Natural killer cell treated with Interleukin-12 subunit alpha and Interleukin-12 subunit beta and Interleukin-15 and Interleukin-18, amount 100 ng/mL, for 72 hours (primary cell): ENCODE measurements around the gene C18orf54. TPM values are rescaled to one million over a fixed set of nuclear protein-coding genes. Genes with fewer than 3 reads are reported as not detected.
"Not testable (repeated sequence)": the region's sequence is repeated elsewhere in the genome, so short reads cannot be mapped to it uniquely, and the experiment has no call there.

Experiments
- ATAC-seq, 2 donors: fragments of 150-1000 bp; cut with Tn5 transposase in 1 of 2; sonication (Bioruptor Pico), chemical (Tn5 transposase) in 1 of 2; 2 replicates each; pipeline ENCODE4 v1.10.0; 2021
- DNase-seq: peaks from one replicate; pipeline ENCODE4 v3.0.0; 2022; ENCODE audit warnings: low spot score
- H3K27ac Mint-ChIP-seq, 2 donors: 1 replicate in 1 of 2; 2 replicates in 1 of 2; pipeline ENCODE4 v1.8.0; 2022; ENCODE audit warnings: mixed read lengths in 2 of 2, mild to moderate bottlenecking in 1 of 2, moderate library complexity in 1 of 2
- H3K27me3 Mint-ChIP-seq, 2 donors: 1 replicate in 1 of 2; 2 replicates in 1 of 2; pipeline ENCODE4 v1.8.0; 2022; ENCODE audit warnings: mixed read lengths in 2 of 2
- H3K36me3 Mint-ChIP-seq: one replicate; pipeline ENCODE4 v1.8.0; 2022; ENCODE audit warnings: mixed read lengths
- H3K4me1 Mint-ChIP-seq, 2 donors: 1 replicate in 1 of 2; 2 replicates in 1 of 2; pipeline ENCODE4 v1.8.0; 2022; ENCODE audit warnings: low read depth in 2 of 2, mixed read lengths in 2 of 2, mild to moderate bottlenecking in 1 of 2
- H3K4me3 Mint-ChIP-seq: one replicate; pipeline ENCODE4 v1.8.0; 2022; ENCODE audit warnings: mixed read lengths
- H3K9me3 Mint-ChIP-seq: 2 replicates; pipeline ENCODE4 v1.8.0; 2022; ENCODE audit warnings: mixed read lengths
- total RNA-seq, 2 donors: library from RNA; stranded (reverse); gene quantifications; one replicate each; pipeline ENCODE4 v1.2.3, GENCODE V29; 2022

The C18orf54 gene
- total RNA-seq, 2 donors from 2014 or later, result 5.9 to 12.4 TPM

DNA sequence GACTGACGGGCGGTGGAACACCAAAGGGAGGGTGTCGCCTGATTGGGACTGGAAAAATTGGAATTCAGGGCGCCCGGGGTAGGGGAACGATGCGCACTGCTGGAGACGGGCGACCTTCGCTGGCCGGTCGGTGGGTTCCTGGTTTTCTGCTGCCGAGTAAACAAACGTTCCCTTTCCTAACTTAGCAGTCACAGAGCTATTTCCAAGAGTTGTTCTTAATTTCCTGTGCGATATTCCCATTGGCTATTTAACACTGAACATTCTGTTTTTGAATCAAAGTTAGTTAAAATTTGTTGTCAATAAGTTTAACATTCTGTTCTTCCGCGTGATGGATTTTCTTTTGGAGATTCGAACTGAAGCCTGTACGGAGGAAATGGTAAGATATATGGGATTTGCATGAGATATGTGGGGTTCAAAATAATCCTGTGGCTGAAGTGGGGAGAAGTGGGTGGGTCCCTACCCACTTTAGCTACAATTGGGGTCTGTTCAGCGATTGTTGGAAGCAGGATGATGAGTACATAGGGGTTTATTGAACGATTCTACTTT, 862 bp downstream of the C18orf54 start:
- DNase-seq (no peak), ATAC-seq (peak; percentile 1)
- H3K4me1 Mint-ChIP-seq, result peaks cover 19% of the 10 kb centered on the region in 2 donors
- peaks cover 10% of the 10 kb centered on the region for H3K36me3 Mint-ChIP-seq
- peak overlapping the region; percentile 97 for H3K4me3 Mint-ChIP-seq
- H3K27me3 Mint-ChIP-seq, result peaks cover 0 to 7% of the 10 kb centered on the region in 2 donors
- H3K9me3 Mint-ChIP-seq, result no peaks in the 10 kb centered on the region
- H3K27ac Mint-ChIP-seq, result peak overlapping the region; percentile 94 to 96

DNA sequence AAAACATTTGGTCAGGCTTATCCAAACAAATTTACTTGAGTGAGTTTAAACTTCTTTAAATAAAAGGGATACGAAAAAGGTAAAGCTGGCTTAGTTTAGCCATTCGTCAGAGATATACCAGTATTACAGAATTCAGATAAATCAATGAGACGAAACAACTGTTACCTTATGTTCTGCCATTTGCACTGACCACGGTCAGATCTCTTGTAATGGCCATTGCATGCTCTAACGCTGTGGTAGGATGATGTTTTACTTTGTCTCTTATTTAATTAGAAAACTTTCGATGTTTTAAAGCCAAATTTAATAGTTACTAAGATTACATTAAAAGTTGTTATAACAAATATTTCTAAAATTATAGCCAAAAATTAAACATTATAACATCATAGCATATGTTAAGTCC, 1.5 kb downstream of the C18orf54 start:
- peaks cover 10% of the 10 kb centered on the region for H3K36me3 Mint-ChIP-seq
- H3K4me3 Mint-ChIP-seq, result peak overlapping the region; percentile 97
- ATAC-seq (no peak), DNase-seq (no peak)
- peak overlapping the region; percentile 94 to 96 for H3K27ac Mint-ChIP-seq
- H3K27me3 Mint-ChIP-seq, result peaks cover 0 to 7% of the 10 kb centered on the region in 2 donors
- H3K4me1 Mint-ChIP-seq, result peaks cover 19% of the 10 kb centered on the region in 2 donors
- H3K9me3 Mint-ChIP-seq, result no peaks in the 10 kb centered on the region

DNA sequence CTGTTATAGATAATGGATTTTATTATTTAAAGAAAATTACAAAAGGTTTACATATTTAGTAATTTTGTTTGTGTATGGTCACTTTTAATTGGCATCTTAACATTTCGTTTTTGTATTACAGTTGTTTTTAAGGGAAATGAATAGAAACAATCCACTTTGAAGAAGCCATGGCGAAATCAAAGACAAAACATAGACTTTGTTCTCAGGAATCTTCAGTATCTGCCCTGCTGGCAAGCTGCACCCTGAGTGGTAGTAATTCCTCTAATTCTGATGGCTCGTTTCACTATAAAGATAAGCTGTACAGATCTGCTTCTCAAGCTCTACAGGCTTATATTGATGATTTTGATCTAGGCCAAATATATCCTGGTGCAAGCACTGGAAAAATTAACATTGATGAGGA, 2.7 kb downstream of the C18orf54 start:
- peaks cover 19% of the 10 kb centered on the region in 2 donors for H3K4me1 Mint-ChIP-seq
- H3K27me3 Mint-ChIP-seq, result no peaks in the 10 kb centered on the region
- DNase-seq, result no peak
- H3K9me3 Mint-ChIP-seq, result no peaks in the 10 kb centered on the region
- no peak overlapping the region for H3K27ac Mint-ChIP-seq
- peaks cover 10% of the 10 kb centered on the region for H3K36me3 Mint-ChIP-seq
- no peak overlapping the region for H3K4me3 Mint-ChIP-seq
- ATAC-seq, result no peak

DNA sequence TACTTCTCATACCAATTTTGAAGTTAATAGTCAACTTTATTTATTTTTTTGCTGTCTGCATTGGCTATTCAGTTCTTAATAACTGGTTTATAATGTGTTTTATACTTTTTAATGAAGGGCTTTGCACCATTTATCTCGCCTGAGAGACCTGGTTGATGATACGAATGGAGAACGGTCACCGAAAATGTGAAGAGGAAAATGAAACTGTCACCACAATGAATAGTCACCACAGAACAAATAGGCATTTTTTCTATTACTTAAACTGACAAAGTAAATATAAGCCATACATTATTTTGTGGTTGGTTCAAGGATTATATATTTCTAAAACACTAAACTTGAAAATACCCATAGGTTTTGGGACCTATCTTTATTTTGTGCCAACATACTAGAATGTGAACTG, 20.4 kb downstream of the C18orf54 start:
- ATAC-seq (no peak), DNase-seq (no peak)
- H3K9me3 Mint-ChIP-seq, result no peaks in the 10 kb centered on the region
- H3K36me3 Mint-ChIP-seq, result no peaks in the 10 kb centered on the region
- H3K27ac Mint-ChIP-seq, result no peak overlapping the region
- H3K4me3 Mint-ChIP-seq, result peak overlapping the region; percentile 42
- H3K27me3 Mint-ChIP-seq, result no peaks in the 10 kb centered on the region
- H3K4me1 Mint-ChIP-seq, result peaks cover 0 to 6% of the 10 kb centered on the region in 2 donors

DNA sequence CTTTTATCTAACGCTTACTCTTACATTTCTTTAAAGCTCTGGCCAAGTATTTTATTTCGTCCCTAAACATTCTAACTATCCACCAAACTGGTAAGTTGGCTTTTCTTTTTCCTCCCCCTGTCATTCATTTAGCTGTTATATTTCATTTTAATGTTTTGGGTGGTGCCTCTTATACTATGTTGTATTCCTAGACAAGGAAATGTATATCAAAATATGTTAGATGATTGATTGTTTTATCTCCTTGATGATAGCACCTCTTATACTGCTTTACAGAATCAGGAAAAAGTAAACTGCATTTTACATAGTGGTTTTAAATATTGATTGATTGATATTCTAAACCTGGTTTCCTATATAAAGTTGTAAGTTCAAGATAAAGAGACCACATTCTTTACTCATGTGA, 23.9 kb downstream of the C18orf54 start:
- H3K4me1 Mint-ChIP-seq, result peaks cover 0 to 6% of the 10 kb centered on the region in 2 donors
- peaks cover 0 to 2% of the 10 kb centered on the region in 2 donors for H3K27me3 Mint-ChIP-seq
- ATAC-seq (no peak), DNase-seq (no peak)
- no peaks in the 10 kb centered on the region for H3K36me3 Mint-ChIP-seq
- no peak overlapping the region for H3K4me3 Mint-ChIP-seq
- no peaks in the 10 kb centered on the region for H3K9me3 Mint-ChIP-seq
- H3K27ac Mint-ChIP-seq, result no peak overlapping the region

DNA sequence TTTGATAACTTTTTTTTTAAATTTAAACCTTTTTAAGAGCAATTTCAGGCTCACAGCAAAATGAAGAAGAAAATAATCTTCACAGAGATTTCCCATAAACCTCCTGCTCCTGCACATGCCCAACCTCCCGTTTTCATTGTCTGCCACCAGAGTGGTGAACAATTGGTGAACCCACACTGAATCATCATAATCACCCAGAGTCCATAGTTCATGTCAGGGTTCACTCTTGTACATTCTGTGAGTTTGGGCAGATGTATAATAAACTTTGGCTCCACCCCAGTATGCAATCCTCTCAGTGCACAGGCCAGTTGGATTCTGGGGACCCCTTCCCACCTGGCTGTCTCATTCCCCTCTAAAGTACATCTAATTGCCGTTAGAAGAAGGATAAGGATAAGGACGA, 24.4 kb downstream of the C18orf54 start:
- Mint-ChIP-seq H3K9me3 (no peaks in the 10 kb centered on the region), H3K4me1 (peaks cover 0 to 6% of the 10 kb centered on the region in 2 donors), H3K27ac (no peak overlapping the region), H3K36me3 (no peaks in the 10 kb centered on the region), H3K27me3 (peaks cover 0 to 2% of the 10 kb centered on the region in 2 donors), H3K4me3 (no peak overlapping the region)
- ATAC-seq, result no peak
- DNase-seq, result no peak

DNA sequence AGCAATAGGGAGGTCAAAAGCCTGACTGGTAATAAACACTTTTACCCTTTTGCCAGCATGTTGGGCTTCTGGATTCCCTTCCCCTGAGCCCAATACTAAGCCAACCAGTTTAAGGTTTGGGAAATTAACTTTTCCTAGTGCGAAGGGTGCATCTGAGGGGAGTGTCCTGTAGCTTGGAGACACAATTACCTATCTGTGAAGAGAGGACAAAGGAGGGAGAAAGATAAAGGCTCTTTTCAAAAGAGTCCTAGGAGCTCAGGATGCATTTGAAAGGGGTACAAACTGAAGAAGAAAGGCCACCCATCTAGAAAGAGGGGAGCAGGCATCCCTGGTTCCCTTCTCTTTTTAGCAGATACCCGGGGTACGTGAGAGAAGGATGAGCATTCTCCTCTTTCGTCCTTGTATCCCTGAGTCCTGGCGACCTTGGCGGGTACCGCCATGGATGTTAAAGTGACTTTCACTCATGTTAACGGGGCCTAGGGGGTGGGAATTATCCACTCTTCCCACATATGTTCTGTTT, 25.1 kb downstream of the C18orf54 start:
- peaks cover 0 to 6% of the 10 kb centered on the region in 2 donors for H3K4me1 Mint-ChIP-seq
- H3K36me3 Mint-ChIP-seq, result no peaks in the 10 kb centered on the region
- ATAC-seq (no peak), DNase-seq (no peak)
- H3K27me3 Mint-ChIP-seq, result peaks cover 0 to 2% of the 10 kb centered on the region in 2 donors
- no peak overlapping the region for H3K4me3 Mint-ChIP-seq
- H3K27ac Mint-ChIP-seq, result no peak overlapping the region
- H3K9me3 Mint-ChIP-seq, result no peaks in the 10 kb centered on the region

DNA sequence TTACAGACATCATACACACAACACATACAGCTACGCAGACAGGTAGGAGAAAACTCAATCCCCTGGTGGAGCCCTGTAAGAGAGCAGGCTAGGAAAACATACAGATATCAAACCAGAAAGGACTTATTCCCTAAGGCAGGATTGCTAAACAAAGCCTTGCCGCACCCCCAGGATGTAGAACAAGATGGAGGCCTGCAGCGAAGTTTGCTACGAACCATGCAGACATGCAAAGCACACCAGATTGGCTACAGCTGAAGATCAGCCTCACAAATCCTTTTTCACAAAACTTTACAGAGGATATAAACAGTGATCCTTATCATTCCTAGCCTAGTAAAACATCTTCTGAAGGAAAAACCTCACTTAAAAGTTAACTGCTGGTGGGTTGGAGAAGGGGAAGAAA, 28.3 kb downstream of the C18orf54 start:
- ATAC-seq (no peak), DNase-seq (no peak)
- H3K4me3 Mint-ChIP-seq, result no peak overlapping the region

DNA sequence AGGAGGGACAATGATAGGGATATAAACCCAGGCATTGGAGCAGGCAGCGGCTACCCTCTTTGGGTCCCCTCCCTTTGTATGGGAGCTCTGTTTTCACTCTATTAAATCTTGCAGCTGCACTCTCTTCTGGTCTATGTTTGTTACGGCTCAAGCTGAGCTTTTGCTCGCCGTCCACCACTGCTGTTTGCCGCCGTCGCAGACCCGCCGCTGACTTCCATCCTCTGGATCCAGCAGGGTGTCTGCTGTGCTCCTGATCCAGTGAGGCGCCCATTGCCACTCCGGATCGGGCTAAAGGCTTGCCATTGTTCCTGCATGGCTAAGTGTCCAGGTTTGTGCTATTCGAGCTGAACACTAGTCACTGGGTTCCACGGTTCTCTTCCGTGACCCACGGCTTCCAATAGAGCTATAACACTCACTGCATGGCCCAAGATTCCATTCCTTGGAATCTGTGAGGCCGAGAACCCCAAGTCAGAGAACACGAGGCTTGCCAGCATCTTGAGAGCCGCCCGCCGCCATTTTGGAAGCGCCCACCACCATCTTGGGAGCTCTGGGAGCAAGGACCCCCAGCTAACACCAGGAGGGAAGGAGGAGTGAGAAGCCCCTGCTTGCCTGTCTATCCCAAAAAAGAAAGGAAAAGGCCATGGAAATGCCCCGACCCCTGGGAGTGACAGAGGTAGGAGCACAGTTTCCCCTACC, 29.2 kb downstream of the C18orf54 start:
- not testable (repeated sequence) for H3K9me3 Mint-ChIP-seq, ATAC-seq, H3K4me3 Mint-ChIP-seq, DNase-seq, H3K27me3 Mint-ChIP-seq, H3K27ac Mint-ChIP-seq, H3K36me3 Mint-ChIP-seq
- peaks cover 14 to 23% of the 10 kb centered on the region in 2 donors for H3K4me1 Mint-ChIP-seq

More for the DNA sequence above, 28.3 kb downstream of the C18orf54 start:
- Mint-ChIP-seq H3K36me3 (no peaks in the 10 kb centered on the region), H3K27me3 (peaks cover 0 to 2% of the 10 kb centered on the region in 2 donors), H3K27ac (peak overlapping the region in 1 of 2 donors; percentile 37), H3K9me3 (no peaks in the 10 kb centered on the region), H3K4me1 (peaks cover 12 to 23% of the 10 kb centered on the region in 2 donors)

DNA sequence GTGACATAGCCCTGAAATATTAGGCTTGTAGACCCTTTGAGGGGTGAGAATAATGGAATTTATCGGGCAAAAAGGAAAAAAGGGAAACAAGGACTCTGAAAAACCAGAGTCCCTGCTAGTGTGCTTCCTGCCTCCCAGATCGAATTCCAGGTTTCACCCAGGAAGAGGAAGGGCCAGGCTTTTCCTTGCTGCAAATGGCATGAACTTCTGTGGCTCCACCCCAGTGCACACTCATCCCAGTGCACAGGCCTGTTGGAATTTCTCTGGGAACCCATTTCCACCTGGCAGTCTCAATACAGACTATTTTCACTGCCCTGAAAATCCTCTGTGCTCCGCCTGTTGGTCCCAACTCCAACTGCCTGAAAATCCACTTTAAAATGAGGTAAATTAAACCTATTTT, 29.9 kb downstream of the C18orf54 start:
- peaks cover 0 to 2% of the 10 kb centered on the region in 2 donors for H3K27me3 Mint-ChIP-seq
- H3K9me3 Mint-ChIP-seq, result no peaks in the 10 kb centered on the region
- H3K36me3 Mint-ChIP-seq, result no peaks in the 10 kb centered on the region
- no peak for DNase-seq
- H3K4me1 Mint-ChIP-seq, result peaks cover 17 to 23% of the 10 kb centered on the region in 2 donors
- no peak for ATAC-seq
- H3K27ac Mint-ChIP-seq, result no peak overlapping the region
- H3K4me3 Mint-ChIP-seq, result no peak overlapping the region

DNA sequence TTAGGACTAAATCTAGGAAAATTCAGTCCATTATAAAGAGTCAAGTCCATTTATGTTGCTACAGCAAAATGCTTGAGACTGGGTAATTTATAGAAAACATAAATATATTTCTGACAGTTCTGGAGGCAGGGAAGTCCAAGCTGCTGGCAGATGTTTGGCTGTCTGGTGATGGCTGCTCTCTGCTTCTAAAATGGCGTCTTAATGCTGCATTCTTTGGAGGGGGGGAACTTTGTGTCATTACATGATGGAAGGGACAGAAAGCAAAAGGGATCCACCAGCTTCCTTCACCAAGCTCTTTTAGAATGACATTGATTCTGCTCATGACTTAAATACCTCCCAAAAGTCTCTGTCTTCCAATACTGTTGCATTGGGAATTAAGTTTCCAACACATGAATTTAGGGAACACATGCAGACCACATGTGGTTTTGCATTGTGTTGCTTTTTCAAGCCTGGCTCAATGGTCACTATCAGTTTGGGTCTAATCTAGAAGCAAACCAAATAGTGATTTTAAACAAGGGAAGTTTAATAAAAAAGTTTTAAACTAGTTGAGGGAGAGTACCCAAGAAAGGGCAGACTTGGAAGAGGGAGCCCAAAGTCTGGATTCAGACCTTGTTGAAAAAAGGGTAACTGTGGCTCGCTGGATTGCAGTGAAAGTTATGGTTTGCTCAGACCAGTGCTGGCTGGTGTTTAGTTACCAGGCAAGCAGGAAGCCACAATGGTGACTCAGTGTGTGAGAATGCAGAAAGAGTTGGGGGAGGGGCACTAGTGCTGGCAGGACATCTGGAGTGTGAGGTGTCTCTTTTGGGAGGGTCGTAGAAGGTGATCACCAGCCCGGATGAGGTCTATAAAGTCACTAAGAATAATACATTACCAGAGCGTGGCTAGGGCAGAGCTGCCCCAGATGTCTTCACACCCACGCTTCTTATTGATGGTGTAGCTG, 30.8 kb downstream of the C18orf54 start:
- Mint-ChIP-seq H3K36me3 (no peaks in the 10 kb centered on the region), H3K4me1 (peaks cover 17 to 23% of the 10 kb centered on the region in 2 donors), H3K27ac (peak overlapping the region; percentile 4 to 64), H3K4me3 (peak overlapping the region; percentile 65), H3K9me3 (no peaks in the 10 kb centered on the region), H3K27me3 (peaks cover 0 to 2% of the 10 kb centered on the region in 2 donors)
- peak; percentile 74 for DNase-seq
- ATAC-seq, result peak; percentile 95 to 98

DNA sequence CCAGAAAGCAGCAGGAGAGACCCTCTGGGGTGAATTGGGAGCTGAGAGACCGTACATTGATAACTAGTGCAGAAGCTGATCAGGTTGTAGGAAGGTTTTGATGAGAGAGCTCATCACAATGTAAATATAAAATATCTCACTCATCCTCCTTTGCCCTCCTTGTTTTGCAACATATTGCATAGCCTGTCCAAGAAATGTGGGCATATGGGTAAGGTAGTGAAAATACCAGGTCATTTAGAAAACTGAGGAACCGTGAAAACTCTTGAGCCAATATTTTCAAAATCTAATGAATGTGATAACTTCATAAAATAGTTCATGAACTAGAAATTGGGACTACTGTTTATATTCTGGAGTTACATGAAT, 31.4 kb downstream of the C18orf54 start:
- no peaks in the 10 kb centered on the region for H3K36me3 Mint-ChIP-seq
- peaks cover 17 to 23% of the 10 kb centered on the region in 2 donors for H3K4me1 Mint-ChIP-seq
- H3K9me3 Mint-ChIP-seq, result no peaks in the 10 kb centered on the region
- peak overlapping the region; percentile 4 to 64 for H3K27ac Mint-ChIP-seq
- H3K27me3 Mint-ChIP-seq, result peaks cover 0 to 2% of the 10 kb centered on the region in 2 donors
- H3K4me3 Mint-ChIP-seq, result peak overlapping the region; percentile 65
- ATAC-seq (peak in 1 of 2 donors; percentile 41), DNase-seq (no peak)

DNA sequence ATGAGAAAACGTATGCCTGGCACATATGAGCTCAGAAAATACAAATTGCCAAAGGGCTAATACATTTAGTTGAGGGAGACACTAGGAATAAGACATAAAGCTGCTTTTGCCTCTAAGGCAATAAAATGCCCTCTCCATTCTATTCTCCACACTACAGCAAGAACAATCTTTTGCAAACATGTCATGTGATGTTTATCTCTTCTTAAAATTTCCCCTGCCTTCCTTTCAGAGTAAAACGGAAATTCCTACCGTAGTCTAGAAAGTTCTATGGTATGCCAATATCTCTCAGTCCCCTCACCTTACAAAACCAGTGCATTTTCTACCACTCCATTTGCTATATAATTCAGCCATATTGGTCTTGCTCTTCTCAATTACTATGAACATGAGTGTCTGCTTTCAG, 33.1 kb downstream of the C18orf54 start:
- Mint-ChIP-seq H3K4me3 (no peak overlapping the region), H3K27me3 (peaks cover 0 to 2% of the 10 kb centered on the region in 2 donors), H3K27ac (no peak overlapping the region), H3K36me3 (no peaks in the 10 kb centered on the region), H3K9me3 (no peaks in the 10 kb centered on the region), H3K4me1 (peaks cover 19 to 23% of the 10 kb centered on the region in 2 donors)
- ATAC-seq (no peak), DNase-seq (no peak)
